Prostate gland (tissue), 2 donors: ENCODE measurements around the gene ECSCR.

Experiments used
- CTCF ChIP-seq, 4 experiments: fragments of 200-600 bp in 2 of 4; fragments of 450-650 bp in 2 of 4; sonication (generic) in 2 of 4; IDR thresholded peaks; 1 replicate in 3 of 4; 2 replicates in 1 of 4; pipeline ENCODE4 v1.5.1; 2016 to 2019; ENCODE audit warnings: antibody characterized with exemption in 4 of 4, mild to moderate bottlenecking in 2 of 4, moderate library complexity in 2 of 4
- POLR2AphosphoS5 ChIP-seq: sonication (generic); formaldehyde crosslinking; IDR thresholded peaks from one replicate; pipeline ENCODE4 v1.6.1; 2017; ENCODE audit warnings: antibody characterized with exemption

DNA sequence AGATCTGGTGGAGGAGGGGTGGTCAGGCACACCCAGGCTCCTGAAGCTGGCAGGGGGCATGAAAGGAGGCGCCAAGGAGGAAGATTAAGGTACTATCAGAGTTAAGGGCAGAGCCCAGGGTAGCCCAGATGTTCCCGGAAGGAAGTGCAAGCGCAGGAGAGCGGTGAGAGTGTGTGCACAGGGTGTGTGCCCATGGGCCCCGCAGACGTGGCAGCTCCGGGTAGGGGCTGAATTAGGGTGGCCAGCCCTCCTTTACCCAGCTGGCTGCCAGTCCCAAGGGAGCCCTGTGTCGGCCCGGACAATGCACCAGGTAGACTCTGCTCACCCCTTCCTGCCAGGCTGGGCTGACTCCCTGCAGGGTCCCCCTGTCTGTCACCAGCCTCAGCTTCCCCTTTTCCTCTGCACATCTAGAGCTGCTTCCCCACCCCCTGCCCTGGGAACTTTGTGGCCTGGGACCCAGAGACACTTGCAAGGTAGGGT is 8.3 kb upstream of the ECSCR start, which contains the start of gene SMIM33:
- TF ChIP-seq CTCF (IDR thresholded peaks at IDR 0.05) (no peak), POLR2AphosphoS5 (no peak)
